ENCODE results near the gene DHDH.
"Not testable (repeated sequence)": the region's sequence is repeated elsewhere in the genome, so short reads cannot be mapped to it uniquely, and the experiment has no call there.

The DHDH gene

GRCh38 chr19:48918071-48918470 is 15.4 kb upstream of the DHDH start:
- no peak for DNase-seq

DNA sequence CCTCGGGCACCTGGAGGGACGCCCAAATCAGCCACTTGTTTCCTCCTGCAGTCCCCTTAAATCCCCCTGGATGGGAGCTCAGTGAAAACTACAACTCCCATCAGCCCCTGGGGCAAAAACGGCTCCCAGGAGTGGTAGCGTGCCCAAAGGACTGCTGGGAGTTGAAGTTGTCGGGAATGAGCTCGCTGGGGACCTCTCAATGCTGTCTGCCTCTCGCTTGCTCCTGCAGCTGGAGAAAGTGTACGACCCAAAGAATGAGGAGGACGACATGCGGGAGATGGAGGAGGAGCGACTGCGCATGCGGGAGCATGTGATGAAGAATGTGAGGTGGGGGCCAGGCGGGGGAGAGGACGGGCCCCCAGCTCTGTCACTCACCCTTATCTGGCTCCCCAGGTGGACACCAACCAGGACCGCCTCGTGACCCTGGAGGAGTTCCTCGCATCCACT is 14.7 kb upstream of the DHDH start:
- no peak for DNase-seq

- DNase-seq, result not testable (repeated sequence)
Measured at GRCh38 chr19:48919271-48919670, 14.2 kb upstream of the DHDH start.

GRCh38 chr19:48920949-48921348 is 12.6 kb upstream of the DHDH start:
- no peak for DNase-seq

- DNase-seq, result no peak
Measured at GRCh38 chr19:48921721-48922500, 11.6 kb upstream of the DHDH start.

- DNase-seq, result no peak
Measured at GRCh38 chr19:48922548-48923490, 10.7 kb upstream of the DHDH start.

DNA sequence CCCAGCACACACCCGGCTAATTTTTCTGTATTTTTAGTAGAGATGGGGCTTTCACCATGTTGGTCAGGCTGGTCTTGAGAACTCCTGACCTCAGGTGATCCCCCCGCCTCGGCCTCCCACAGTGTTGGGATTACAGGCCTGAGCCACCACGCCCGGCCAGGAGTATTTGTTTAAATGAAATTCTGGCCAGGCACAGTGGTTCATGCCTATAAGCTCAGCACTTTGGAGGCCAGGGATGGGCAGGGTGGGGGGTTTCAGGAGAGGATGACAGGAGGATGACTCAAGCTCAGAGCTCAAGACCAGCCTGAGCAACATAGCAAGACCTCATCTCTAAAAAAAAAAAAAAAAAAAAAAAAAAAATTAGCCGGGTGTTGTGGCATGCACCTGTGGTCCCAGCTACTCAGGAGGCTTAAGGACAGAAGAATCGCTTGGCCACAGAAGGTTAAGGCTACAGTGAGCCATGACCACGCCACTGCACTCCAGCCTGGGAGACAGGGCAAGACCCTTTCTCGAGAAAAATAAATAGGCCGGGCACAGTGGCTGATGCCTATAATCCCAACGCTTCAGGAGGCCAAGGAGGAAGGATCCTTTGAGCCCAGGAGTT is 8.2 kb upstream of the DHDH start:
- no peak for DNase-seq

DNA sequence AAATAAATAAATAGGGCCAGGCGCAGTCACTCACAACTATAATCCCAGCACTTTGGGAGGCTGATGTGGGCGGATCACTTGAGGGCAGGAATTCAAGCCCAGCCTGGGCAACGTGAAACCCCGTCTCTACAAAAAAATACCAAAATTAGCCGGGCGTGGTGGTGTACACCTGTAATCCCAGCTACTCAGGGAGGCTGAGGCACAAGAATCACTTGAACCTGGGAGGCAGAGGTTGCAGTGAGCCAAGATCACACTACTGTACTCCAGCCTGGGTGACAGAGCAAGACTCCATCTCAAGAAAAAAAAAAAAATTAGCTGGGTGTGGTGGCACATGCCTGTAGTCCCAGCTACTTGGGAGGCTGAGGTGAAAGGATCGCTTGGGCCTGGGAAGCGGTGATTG is 7.6 kb upstream of the DHDH start:
- not testable (repeated sequence) for DNase-seq

GRCh38 chr19:48926909-48927308 is 6.6 kb upstream of the DHDH start:
- no peak for DNase-seq

DNA sequence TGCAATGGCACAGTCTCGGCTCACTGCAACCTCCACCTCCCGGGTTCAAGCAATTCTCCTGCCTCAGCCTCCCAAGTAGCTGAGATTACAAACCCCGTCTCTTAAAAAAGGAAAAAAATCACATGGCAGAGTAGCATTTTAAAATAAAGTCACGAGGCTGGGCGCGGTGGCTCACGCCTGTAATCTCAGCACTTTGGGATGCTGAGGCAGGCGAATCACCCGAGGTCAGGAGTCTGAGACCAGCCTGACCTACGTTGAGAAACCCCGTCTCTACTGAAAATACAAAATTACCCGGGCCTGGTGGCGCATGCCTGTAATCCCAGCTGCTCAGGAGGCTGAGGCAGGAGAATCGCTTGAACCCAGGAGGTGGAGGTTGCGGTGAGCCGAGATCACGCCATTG is 5.8 kb upstream of the DHDH start:
- not testable (repeated sequence) for DNase-seq

DNA sequence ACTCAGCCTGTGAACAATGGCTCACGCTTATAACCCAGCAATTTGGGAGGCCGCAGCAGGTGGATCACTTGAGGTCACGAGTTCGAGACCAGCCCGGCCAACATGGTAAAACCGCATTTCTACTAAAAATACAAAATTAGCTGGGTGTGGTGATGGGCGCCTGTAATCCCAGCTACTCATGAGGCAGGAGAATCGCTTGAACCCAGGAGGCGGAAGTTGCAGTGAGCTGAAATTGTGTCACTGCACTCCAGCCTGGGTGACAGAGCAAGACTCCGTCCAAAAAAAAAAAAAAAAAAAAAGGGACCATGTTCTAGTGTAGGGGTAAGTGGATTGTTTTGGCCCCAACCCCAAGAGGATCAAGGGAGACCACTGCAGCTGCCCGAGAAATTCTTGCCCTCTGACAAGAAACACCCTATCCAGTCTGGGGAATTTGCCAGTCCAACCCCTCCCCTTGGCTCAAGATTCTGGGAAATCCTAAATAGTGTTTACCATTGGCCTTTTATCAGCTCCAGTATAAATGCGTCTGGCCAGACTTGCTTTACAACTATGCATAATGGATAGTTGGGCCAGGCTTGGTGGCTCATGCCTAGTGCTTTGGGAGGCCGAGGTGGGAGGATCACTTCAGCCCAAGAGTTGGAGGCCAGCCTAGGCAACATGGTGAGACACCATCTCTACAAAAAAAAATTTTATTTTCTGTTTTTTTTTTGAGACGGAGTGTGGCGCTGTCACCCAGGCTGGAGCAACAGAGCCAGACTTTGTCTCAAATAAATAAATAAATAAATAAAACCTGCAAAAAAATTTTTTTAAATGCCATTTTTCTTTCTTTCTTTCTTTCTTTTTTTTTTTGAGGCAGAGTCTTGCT is 5.1 kb upstream of the DHDH start:
- no peak for DNase-seq

- DNase-seq, result no peak
Measured at GRCh38 chr19:48934837-48935236, 1.3 kb downstream of the DHDH start.

DNA sequence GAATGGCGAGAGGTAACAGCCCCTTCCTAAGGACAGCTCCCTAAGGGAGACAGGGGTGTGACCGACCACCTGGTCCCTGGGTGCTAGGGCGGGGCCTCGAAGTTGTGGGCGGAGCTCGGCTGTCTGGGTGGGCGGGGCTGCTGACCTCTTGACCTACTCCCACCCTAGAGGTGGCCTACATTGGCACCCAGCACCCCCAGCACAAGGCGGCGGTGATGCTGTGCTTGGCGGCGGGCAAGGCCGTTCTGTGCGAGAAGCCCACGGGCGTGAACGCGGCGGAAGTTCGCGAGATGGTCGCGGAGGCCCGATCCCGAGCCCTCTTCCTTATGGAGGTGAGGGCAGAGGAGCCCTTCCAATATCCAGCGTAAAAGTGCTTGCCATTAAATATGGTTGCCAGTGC is 2.4 kb downstream of the DHDH start:
- DNase-seq, result no peak

DNA sequence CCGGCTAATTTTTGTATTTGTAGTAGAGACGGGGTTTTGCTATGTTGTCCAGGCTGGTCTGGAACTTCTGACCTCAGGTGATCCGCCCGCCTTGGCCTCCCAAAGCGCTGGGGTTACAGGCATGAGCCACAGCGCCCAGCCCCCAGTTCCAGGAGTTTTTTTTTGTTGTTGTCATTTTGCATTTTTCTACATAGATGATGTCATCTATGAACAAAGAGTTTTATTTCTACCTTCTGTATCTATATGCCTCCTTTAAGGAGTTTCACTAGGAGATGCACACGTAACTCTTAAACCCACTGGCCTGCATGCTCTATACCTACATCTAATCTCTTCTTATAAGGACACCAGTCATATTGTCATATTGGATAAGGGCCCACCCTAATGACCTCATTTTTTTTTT is 4.8 kb downstream of the DHDH start:
- no peak for DNase-seq

DNA sequence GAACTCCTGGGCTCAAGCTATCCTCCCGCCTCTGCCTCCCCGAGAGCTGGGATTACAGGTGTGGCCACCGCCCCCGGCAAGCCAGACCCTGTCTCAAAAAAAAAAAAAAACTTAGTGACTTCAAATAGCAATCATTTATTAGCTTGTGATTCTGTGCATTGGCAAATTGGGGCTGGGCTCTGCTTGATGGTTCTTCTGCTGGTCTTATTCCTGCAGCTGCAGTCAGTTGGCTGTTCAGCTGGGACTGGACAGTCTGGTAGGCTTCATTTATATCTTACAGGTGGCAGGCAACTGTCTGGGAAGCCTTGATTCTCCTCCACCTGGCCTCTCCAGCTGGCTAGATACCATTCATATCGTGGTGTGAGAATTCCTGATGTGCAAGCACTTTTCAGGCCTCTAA is 7.4 kb downstream of the DHDH start:
- DNase-seq, result no peak

GRCh38 chr19:48943081-48943480 is 9.6 kb downstream of the DHDH start:
- no peak for DNase-seq

DNA sequence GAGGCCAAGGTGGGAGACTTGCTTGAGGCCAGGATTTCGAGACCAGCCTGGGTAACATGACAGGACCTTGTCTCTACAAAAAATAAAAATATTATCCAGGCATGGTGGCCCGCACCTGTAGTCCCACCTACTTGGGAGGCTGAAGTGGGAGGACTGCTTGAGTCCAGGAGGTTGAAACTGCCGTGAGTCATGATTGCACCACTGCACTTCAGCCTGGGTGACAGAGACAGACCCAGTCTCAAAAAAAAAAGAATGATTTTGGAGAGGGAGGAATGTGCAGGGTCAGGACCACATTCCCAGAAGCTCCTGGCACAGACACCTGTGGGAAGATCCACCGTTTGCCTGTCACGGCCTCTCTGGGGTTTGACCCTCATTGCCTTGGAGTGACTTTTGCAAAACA is 11.9 kb downstream of the DHDH start:
- DNase-seq, result no peak

DNA sequence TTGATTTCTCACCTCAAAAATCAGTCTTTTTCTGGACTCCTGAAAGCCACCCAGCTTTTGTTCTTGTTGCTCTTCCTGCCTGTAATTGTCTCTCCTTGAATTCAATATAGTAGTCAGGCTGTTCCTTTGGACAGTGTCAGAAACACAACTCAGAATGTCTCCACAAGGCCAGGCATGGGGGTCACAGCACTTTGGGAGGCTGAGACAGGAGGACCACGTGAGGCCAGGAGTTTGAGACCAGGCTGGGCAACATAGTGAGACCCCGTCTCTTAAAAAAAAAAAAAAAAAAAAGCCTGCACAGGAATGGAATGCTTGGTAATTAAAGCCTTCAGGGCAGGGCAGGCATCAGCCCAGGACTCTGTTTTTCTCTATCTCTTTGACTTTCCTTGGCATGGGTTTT is 12.3 kb downstream of the DHDH start:
- DNase-seq, result no peak

DNA sequence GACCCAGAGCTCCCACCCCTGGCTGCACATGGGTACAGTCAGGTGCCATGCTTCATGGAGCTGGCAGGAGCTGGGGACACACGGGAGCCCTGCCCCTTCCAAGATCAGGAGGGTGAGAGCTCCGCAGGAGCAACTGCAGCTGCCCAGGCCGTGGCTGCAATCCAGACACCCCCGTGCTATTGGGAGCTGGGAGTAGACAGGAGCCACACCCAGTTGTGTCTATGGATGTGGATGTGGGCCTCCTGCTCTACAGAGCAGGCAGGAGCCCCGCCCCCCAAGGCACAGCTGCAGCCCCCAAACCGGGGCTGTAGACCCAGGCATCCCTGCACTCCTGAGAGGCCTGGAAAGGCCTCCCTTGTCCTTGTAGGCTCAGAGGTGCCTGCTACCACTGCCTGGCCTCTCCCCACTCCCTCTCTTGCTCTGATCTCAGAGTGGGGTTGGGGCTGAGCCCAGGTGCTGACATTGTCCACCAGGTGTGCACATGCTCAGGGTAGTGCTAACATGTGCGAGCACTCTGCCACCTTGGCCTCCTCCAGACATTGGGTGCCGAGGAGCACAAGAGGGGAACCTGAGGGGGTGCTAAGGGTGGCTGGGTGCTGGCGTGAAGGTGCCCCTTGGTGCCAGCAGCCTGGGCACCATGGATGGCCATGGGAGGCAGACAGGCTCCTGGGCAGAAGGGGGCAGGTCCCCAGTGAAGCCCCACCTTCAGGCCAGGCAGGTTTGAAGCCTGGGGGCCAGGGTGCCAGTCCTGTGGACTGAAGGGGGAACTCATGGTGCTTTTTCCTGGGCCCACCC is 13.2 kb downstream of the DHDH start:
- no peak for DNase-seq

- no peak for DNase-seq
Measured at GRCh38 chr19:48947258-48947542, 13.7 kb downstream of the DHDH start.

- no peak for DNase-seq
Measured at GRCh38 chr19:48950159-48950558, 16.7 kb downstream of the DHDH start.
